H9 (cell line): Measurements from ENCODE around the gene HIPK4. TPM values are rescaled to one million over a fixed set of nuclear protein-coding genes. Genes with fewer than 3 reads are reported as not detected.

Experiments
- DNase-seq: peaks from one replicate; pipeline ENCODE4 v3.0.0-alpha.2; 2017
- H2AFZ ChIP-seq: one replicate; pipeline ENCODE4 v1.6.1; 2013; ENCODE audit warnings: mild to moderate bottlenecking, low read length, control low read depth, moderate library complexity
- H2AK5ac ChIP-seq: 2 replicates; pipeline ENCODE4 v1.6.1; 2013; ENCODE audit warnings: low read length, control low read depth, mixed read lengths; ENCODE audit not compliant: insufficient read length
- H2BK120ac ChIP-seq: one replicate; pipeline ENCODE4 v1.6.1; 2013; ENCODE audit warnings: low read depth, mild to moderate bottlenecking, low read length, control low read depth, inconsistent platforms; ENCODE audit not compliant: poor library complexity, severe bottlenecking
- H2BK12ac ChIP-seq: 2 replicates; pipeline ENCODE4 v1.6.1; 2013; ENCODE audit warnings: low read length, control low read depth, mixed read lengths, low read depth; ENCODE audit not compliant: insufficient read length
- H2BK15ac ChIP-seq: 2 replicates; pipeline ENCODE4 v1.6.1; 2013; ENCODE audit warnings: low read depth, low read length, control low read depth
- H2BK20ac ChIP-seq: one replicate; pipeline ENCODE4 v1.6.1; 2013; ENCODE audit warnings: low read depth, mild to moderate bottlenecking, low read length, control low read depth, inconsistent platforms; ENCODE audit not compliant: poor library complexity, severe bottlenecking
- H2BK5ac ChIP-seq: 2 replicates; pipeline ENCODE4 v1.6.1; 2013; ENCODE audit warnings: low read length, control low read depth, mixed read lengths; ENCODE audit not compliant: insufficient read length
- H3K14ac ChIP-seq: 2 replicates; pipeline ENCODE4 v1.6.1; 2013; ENCODE audit warnings: low read length, control low read depth; ENCODE audit not compliant: insufficient read depth
- H3K18ac ChIP-seq: 2 replicates; pipeline ENCODE4 v1.6.1; 2013; ENCODE audit warnings: low read depth, mild to moderate bottlenecking, mixed read lengths, low read length, control low read depth; ENCODE audit not compliant: insufficient read length
- H3K23ac ChIP-seq: 2 replicates; pipeline ENCODE4 v1.6.1; 2013; ENCODE audit warnings: low read length, control low read depth, mixed read lengths, low read depth; ENCODE audit not compliant: insufficient read length
- H3K23me2 ChIP-seq: 2 replicates; pipeline ENCODE4 v1.6.1; 2013; ENCODE audit warnings: low read depth, mild to moderate bottlenecking, mixed read lengths, low read length, control low read depth; ENCODE audit not compliant: insufficient read length, poor library complexity, severe bottlenecking
- H3K27ac ChIP-seq: 2 replicates; pipeline ENCODE4 v1.5.1; 2013; ENCODE audit warnings: low read length, control low read depth, mixed read lengths, low read depth; ENCODE audit not compliant: insufficient read length
- H3K27me3 ChIP-seq: 2 replicates; pipeline ENCODE4 v1.6.1; 2013; ENCODE audit warnings: low read length, control low read depth, inconsistent platforms; ENCODE audit not compliant: insufficient read depth
- H3K4ac ChIP-seq: 2 replicates; pipeline ENCODE4 v1.6.1; 2013; ENCODE audit warnings: low read depth, mild to moderate bottlenecking, control low read depth, inconsistent platforms, low read length, moderate library complexity
- H3K4me1 ChIP-seq: 2 replicates; pipeline ENCODE4 v1.6.1; 2013; ENCODE audit warnings: low read length, control low read depth, inconsistent platforms; ENCODE audit not compliant: insufficient read depth
- H3K4me2 ChIP-seq: 2 replicates; pipeline ENCODE4 v1.6.1; 2013; ENCODE audit warnings: low read length, control low read depth, mixed read lengths; ENCODE audit not compliant: insufficient read length, insufficient read depth
- H3K56ac ChIP-seq: 2 replicates; pipeline ENCODE4 v1.6.1; 2013; ENCODE audit warnings: low read depth, mild to moderate bottlenecking, mixed read lengths, low read length, control low read depth; ENCODE audit not compliant: insufficient read length
- H3K79me1 ChIP-seq: 2 replicates; pipeline ENCODE4 v1.6.1; 2013; ENCODE audit warnings: low read depth, mild to moderate bottlenecking, moderate library complexity, low read length, control low read depth, inconsistent platforms; ENCODE audit not compliant: insufficient read depth, poor library complexity, severe bottlenecking
- H3K79me2 ChIP-seq: 2 replicates; pipeline ENCODE4 v1.6.1; 2013; ENCODE audit warnings: low read length, control low read depth, inconsistent platforms; ENCODE audit not compliant: insufficient read depth
- H3K9ac ChIP-seq: 2 replicates; pipeline ENCODE4 v1.6.1; 2013; ENCODE audit warnings: low read length, control low read depth, mixed read lengths; ENCODE audit not compliant: insufficient read length; ENCODE audit errors: extremely low read depth
- H3K9me3 ChIP-seq: one replicate; pipeline ENCODE4 v1.6.1; 2013; ENCODE audit warnings: low read depth, low read length, inconsistent platforms; ENCODE audit not compliant: control insufficient read depth
- H3T11ph ChIP-seq: one replicate; pipeline ENCODE4 v1.6.1; 2013; ENCODE audit warnings: mild to moderate bottlenecking, low read length, control low read depth, inconsistent platforms
- H4K20me1 ChIP-seq: one replicate; pipeline ENCODE4 v1.6.1; 2013; ENCODE audit not compliant: control insufficient read depth, insufficient read length, insufficient read depth
- H4K5ac ChIP-seq: 2 replicates; pipeline ENCODE4 v1.6.1; 2013; ENCODE audit warnings: low read depth, mild to moderate bottlenecking, mixed read lengths, low read length, control low read depth; ENCODE audit not compliant: insufficient read length
- H4K8ac ChIP-seq: replicated peaks from 2 replicates; pipeline ENCODE4 v1.6.1; 2013; ENCODE audit warnings: low read length, control low read depth, mixed read lengths, low read depth; ENCODE audit not compliant: insufficient read length
- H4K91ac ChIP-seq: 2 replicates; pipeline ENCODE4 v1.6.1; 2013; ENCODE audit warnings: low read depth, mild to moderate bottlenecking, moderate library complexity, mixed read lengths, low read length, control low read depth; ENCODE audit not compliant: insufficient read length
- H3K27ac Mint-ChIP-seq, 3 experiments: 2 replicates in 2 of 3; 3 replicates in 1 of 3; pipeline ENCODE4 v1.8.0; 2020 to 2021; ENCODE audit warnings: mixed read lengths in 3 of 3, mild to moderate bottlenecking in 1 of 3, moderate library complexity in 1 of 3
- H3K27me3 Mint-ChIP-seq: 2 replicates; pipeline ENCODE4 v1.8.0; 2021; ENCODE audit warnings: low read depth, mild to moderate bottlenecking, moderate library complexity, mixed read lengths
- H3K36me3 Mint-ChIP-seq, 3 experiments: 2 replicates in 2 of 3; 3 replicates in 1 of 3; pipeline ENCODE4 v1.8.0; 2020 to 2021; ENCODE audit warnings: low read depth in 3 of 3, mixed read lengths in 3 of 3; ENCODE audit not compliant: insufficient read depth in 1 of 3
- H3K4me1 Mint-ChIP-seq, 2 experiments: 2 replicates each; pipeline ENCODE4 v1.8.0; 2020; ENCODE audit warnings: mixed read lengths in 2 of 2
- H3K4me3 Mint-ChIP-seq, 2 experiments: 2 replicates in 1 of 2; 3 replicates in 1 of 2; pipeline ENCODE4 v1.8.0; 2020 to 2021; ENCODE audit warnings: mild to moderate bottlenecking in 2 of 2, mixed read lengths in 2 of 2, moderate library complexity in 1 of 2
- H3K9me3 Mint-ChIP-seq, 2 experiments: 2 replicates in 1 of 2; 3 replicates in 1 of 2; pipeline ENCODE4 v1.8.0; 2020; ENCODE audit warnings: mild to moderate bottlenecking in 2 of 2, mixed read lengths in 2 of 2, moderate library complexity in 1 of 2
- CTCF ChIP-seq: fragments of 200-600 bp; sonication (generic); conservative IDR thresholded peaks from 3 replicates; pipeline ENCODE4 v1.8.0; 2021; ENCODE audit warnings: antibody characterized with exemption, mild to moderate bottlenecking
- WGBS: extraction: QIAGEN DNeasy Blood & Tissue Kit; methylation state at CpG from one replicate; pipeline ENCODE4 v1.1.7; 2013; ENCODE audit warnings: missing lambda C conversion rate, low lambda C conversion rate, mixed read lengths; ENCODE audit not compliant: insufficient read length; ENCODE audit errors: extremely low coverage; 5-methylcytosine and 5-hydroxymethylcytosine counted together
- total RNA-seq: library from RNA; stranded (reverse); gene quantifications from 2 replicates; pipeline ENCODE4 v1.2.1, GENCODE V29; 2021

HIPK4 gene
- total RNA-seq, 1 experiment from 2014 or later = 0.15 TPM

- no peak overlapping the region for H3K23ac ChIP-seq
- H2BK5ac ChIP-seq = no peak overlapping the region
- H3K27me3 Mint-ChIP-seq = no peaks in the 10 kb centered on the region
- no peak overlapping the region for H4K8ac ChIP-seq
- no peak overlapping the region for H2BK15ac ChIP-seq
- H2BK120ac ChIP-seq = no peak overlapping the region
- no peak overlapping the region for H2BK20ac ChIP-seq
- no peak overlapping the region for H2AK5ac ChIP-seq
- H3K27me3 ChIP-seq = no peaks in the 10 kb centered on the region
- no peak overlapping the region for H3K27ac ChIP-seq
- no peak overlapping the region for H3K18ac ChIP-seq
- peaks cover 0 to 2% of the 10 kb centered on the region in 2 experiments; a peak in 1 of 4 replicates for H3K4me1 Mint-ChIP-seq
- H4K5ac ChIP-seq = no peak overlapping the region
- H2AFZ ChIP-seq = no peak overlapping the region
- no peak overlapping the region for H3K56ac ChIP-seq
- no peaks in the 10 kb centered on the region for H3K79me1 ChIP-seq
- no peaks in the 10 kb centered on the region for H3K79me2 ChIP-seq
- H3K14ac ChIP-seq = no peak overlapping the region; the same call in 1 of the 2 replicates
- H3T11ph ChIP-seq = no peak overlapping the region
- WGBS = no CpG with 5 or more reads among the region's 25 CpGs
- no peaks in the 10 kb centered on the region for H3K9me3 Mint-ChIP-seq
- H3K9ac ChIP-seq = no peak overlapping the region
- H3K4me3 Mint-ChIP-seq = no peak overlapping the region
- no peak overlapping the region for H3K4ac ChIP-seq
- H3K23me2 ChIP-seq = no peaks in the 10 kb centered on the region
- no peaks in the 10 kb centered on the region for H3K4me1 ChIP-seq
- peak overlapping the region in 2 of 3 experiments; percentile 10 to 71; a peak in 1 of 7 replicates for H3K27ac Mint-ChIP-seq
- no peak for DNase-seq
- H4K91ac ChIP-seq = no peak overlapping the region
- no peak overlapping the region for H2BK12ac ChIP-seq
- H3K4me2 ChIP-seq = no peak overlapping the region
- H3K36me3 Mint-ChIP-seq = peaks cover 8 to 40% (median 29%) of the 10 kb centered on the region in 3 experiments; a peak in 6 of 7 replicates
- peaks cover 2% of the 10 kb centered on the region for H4K20me1 ChIP-seq
- no peak for TF ChIP-seq CTCF
- H3K9me3 ChIP-seq = no peaks in the 10 kb centered on the region
Measured at GRCh38 chr19:40377876-40378385, 12.1 kb downstream of the HIPK4 start.
